Erythroblast (primary cell): ENCODE results near the gene TSPAN2.

ENCODE experiments used
- DNase-seq, 2 experiments: peaks; one replicate each; lab custom pipeline; 2025; lab: John Stamatoyannopoulos, UW
- GATA1 ChIP-seq: IDR thresholded peaks from 2 replicates; pipeline ENCODE4 v1.6.1; 2011; ENCODE audit warnings: low read depth, mild to moderate bottlenecking, control low read depth, low read length, moderate library complexity
- POLR2A ChIP-seq: IDR thresholded peaks from 2 replicates; pipeline ENCODE4 v1.6.1; 2011; ENCODE audit warnings: mild to moderate bottlenecking, low read length

TSPAN2 gene

GRCh38 chr1:115013792-115014191 lies 75.5 kb downstream of the TSPAN2 start:
- TF ChIP-seq GATA1 (no peak), POLR2A (no peak)
- no peak for DNase-seq

- no peak for TF ChIP-seq GATA1
- no peak for TF ChIP-seq POLR2A
- DNase-seq, result no peak
Measured at GRCh38 chr1:115012434-115012833, 76.9 kb downstream of the TSPAN2 start.

GRCh38 chr1:115012006-115012405 lies 77.3 kb downstream of the TSPAN2 start:
- DNase-seq, result no peak
- TF ChIP-seq GATA1 (no peak), POLR2A (no peak)

- no peak for TF ChIP-seq POLR2A
- no peak for DNase-seq
Measured at GRCh38 chr1:115006191-115006590, 83.1 kb downstream of the TSPAN2 start.
